HepG2 (cell line): Measurements from ENCODE around the gene APC2. TPM values are rescaled to one million over a fixed set of nuclear protein-coding genes. Genes with fewer than 3 reads are reported as not detected.

Experiments used
- ARNT2 ChIP-seq: sonication (generic); formaldehyde crosslinking; IDR thresholded peaks from 2 replicates; pipeline ENCODE4 v1.8.0; 2022; ENCODE audit warnings: mild to moderate bottlenecking, low read depth, missing genetic modification reagents, moderate library complexity
- JDP2 ChIP-seq: sonication (generic); formaldehyde crosslinking; IDR thresholded peaks from 2 replicates; pipeline ENCODE4 v1.8.1; 2022; ENCODE audit warnings: missing genetic modification reagents, borderline replicate concordance
- MAFG ChIP-seq: sonication (generic); formaldehyde crosslinking; IDR thresholded peaks from 2 replicates; pipeline ENCODE4 v1.5.1; 2020; ENCODE audit warnings: mild to moderate bottlenecking, missing genetic modification reagents
- MEIS2 ChIP-seq: sonication (generic); formaldehyde crosslinking; IDR thresholded peaks from 2 replicates; pipeline ENCODE4 v1.9.0; 2021; ENCODE audit warnings: mild to moderate bottlenecking, missing genetic modification reagents
- MTA1 ChIP-seq: sonication (generic); formaldehyde crosslinking; IDR thresholded peaks from 2 replicates; pipeline ENCODE4 v1.4.0; 2020; ENCODE audit warnings: missing genetic modification reagents, mild to moderate bottlenecking, borderline replicate concordance
- NR2F6 ChIP-seq, 2 experiments: IDR thresholded peaks; 2 replicates each; pipeline ENCODE4 v1.6.1; 2016; ENCODE audit warnings: antibody characterized with exemption in 1 of 2, mild to moderate bottlenecking in 1 of 2
- TCF12 ChIP-seq, 2 experiments: fragments of 450-650 bp in 1 of 2; sonication (generic) in 1 of 2; formaldehyde crosslinking in 1 of 2; IDR thresholded peaks; 2 replicates each; pipeline versions ENCODE4 v1.6.1 to v1.8.0; 2017 to 2022; ENCODE audit warnings: antibody characterized with exemption in 1 of 2, mild to moderate bottlenecking in 1 of 2, missing genetic modification reagents in 1 of 2, moderate library complexity in 1 of 2
- ZBTB46 ChIP-seq: sonication (generic); formaldehyde crosslinking; IDR thresholded peaks from 2 replicates; pipeline ENCODE4 v1.4.0; 2020; ENCODE audit warnings: mild to moderate bottlenecking, missing genetic modification reagents, borderline replicate concordance
- ZNF7 ChIP-seq: IDR thresholded peaks from 2 replicates; pipeline ENCODE4 v1.6.1; 2016; ENCODE audit warnings: missing biosample characterization, missing genetic modification reagents
- ZNF777 ChIP-seq: sonication (generic); formaldehyde crosslinking; IDR thresholded peaks from 2 replicates; pipeline ENCODE4 v1.4.0; 2020; ENCODE audit warnings: missing genetic modification reagents
- polyA plus RNA-seq, 8 experiments: library from polyadenylated mRNA; depleted of rRNA in 3 of 8; stranded (reverse) in 7 of 8; unstranded in 1 of 8; fragments of >200 nt; fragmentation: Illumina TruSeq in 4 of 8; extraction: Trizol in 4 of 8; gene quantifications; 2 replicates each; pipeline versions ENCODE4 v1.2.1 to v1.2.3, GENCODE V29; 2011 to 2016; ENCODE audit warnings: low read depth in 4 of 8, missing spikeins in 1 of 8, mixed read lengths in 1 of 8; ENCODE audit not compliant: insufficient read depth in 1 of 8
- total RNA-seq, 5 experiments: library from RNA; depleted of rRNA; stranded (reverse); fragments of >200 nt; fragmentation: Illumina TruSeq; extraction: Trizol; gene quantifications; 2 replicates each; pipeline ENCODE4 v1.2.3, GENCODE V29; 2016; ENCODE audit warnings: low read depth in 1 of 5
- TF ChIP-seq, protein P1 (sequence below), 2 experiments: sonication (generic) in 1 of 2; formaldehyde crosslinking in 1 of 2; IDR thresholded peaks; 2 replicates each; pipeline versions ENCODE4 v1.6.1 to v1.9.0; 2014 to 2022; ENCODE audit warnings: antibody characterized with exemption in 1 of 2, borderline replicate concordance in 1 of 2, inconsistent platforms in 1 of 2, low read depth in 1 of 2, missing genetic modification reagents in 1 of 2
- TF ChIP-seq, protein P2 (sequence below): sonication (generic); formaldehyde crosslinking; IDR thresholded peaks from 2 replicates; pipeline ENCODE4 v1.8.1; 2023; ENCODE audit warnings: mild to moderate bottlenecking, missing genetic modification reagents, borderline replicate concordance
- TF ChIP-seq, protein P3 (sequence below): sonication (generic); formaldehyde crosslinking; IDR thresholded peaks from 2 replicates; pipeline ENCODE4 v1.8.1; 2023; ENCODE audit warnings: missing genetic modification reagents, inconsistent platforms, borderline replicate concordance
- TF ChIP-seq, protein P4 (sequence below): sonication (generic); formaldehyde crosslinking; IDR thresholded peaks from 2 replicates; pipeline ENCODE4 v1.4.0; 2020; ENCODE audit warnings: missing genetic modification reagents

APC2 gene
- total and polyA plus RNA-seq, 2 of the 13 experiments (the other 11 are each of a cell fraction or from before 2014, with no cell fraction given), result 0.08 to 0.22 TPM

GRCh38 chr19:1407528-1408299 is 42.2 kb upstream of the APC2 start, which contains the start of gene DAZAP1 (continued):
- TF ChIP-seq, protein P1, sequence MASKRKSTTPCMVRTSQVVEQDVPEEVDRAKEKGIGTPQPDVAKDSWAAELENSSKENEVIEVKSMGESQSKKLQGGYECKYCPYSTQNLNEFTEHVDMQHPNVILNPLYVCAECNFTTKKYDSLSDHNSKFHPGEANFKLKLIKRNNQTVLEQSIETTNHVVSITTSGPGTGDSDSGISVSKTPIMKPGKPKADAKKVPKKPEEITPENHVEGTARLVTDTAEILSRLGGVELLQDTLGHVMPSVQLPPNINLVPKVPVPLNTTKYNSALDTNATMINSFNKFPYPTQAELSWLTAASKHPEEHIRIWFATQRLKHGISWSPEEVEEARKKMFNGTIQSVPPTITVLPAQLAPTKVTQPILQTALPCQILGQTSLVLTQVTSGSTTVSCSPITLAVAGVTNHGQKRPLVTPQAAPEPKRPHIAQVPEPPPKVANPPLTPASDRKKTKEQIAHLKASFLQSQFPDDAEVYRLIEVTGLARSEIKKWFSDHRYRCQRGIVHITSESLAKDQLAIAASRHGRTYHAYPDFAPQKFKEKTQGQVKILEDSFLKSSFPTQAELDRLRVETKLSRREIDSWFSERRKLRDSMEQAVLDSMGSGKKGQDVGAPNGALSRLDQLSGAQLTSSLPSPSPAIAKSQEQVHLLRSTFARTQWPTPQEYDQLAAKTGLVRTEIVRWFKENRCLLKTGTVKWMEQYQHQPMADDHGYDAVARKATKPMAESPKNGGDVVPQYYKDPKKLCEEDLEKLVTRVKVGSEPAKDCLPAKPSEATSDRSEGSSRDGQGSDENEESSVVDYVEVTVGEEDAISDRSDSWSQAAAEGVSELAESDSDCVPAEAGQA (IDR thresholded peaks at IDR 0.05; ENCODE audit: low read depth), result no peak
- TF ChIP-seq, protein P1 (CRISPR knock-in tag; IDR thresholded peaks at IDR 0.05; ENCODE audit: borderline replicate concordance), result no peak
- TF ChIP-seq JDP2 (CRISPR knock-in tag) (no peak; the same call in 1 of the 2 replicates), ARNT2 (CRISPR knock-in tag) (no peak; the same call in 1 of the 2 replicates), MEIS2 (CRISPR knock-in tag) (no peak), MAFG (CRISPR knock-in tag) (no peak), ZBTB46 (CRISPR knock-in tag) (no peak), NR2F6 (IDR thresholded peaks at IDR 0.05) (no peak), NR2F6 (CRISPR knock-in tag; IDR thresholded peaks at IDR 0.05) (no peak), ZNF777 (CRISPR knock-in tag) (peak; percentile 16; the same call in 1 of the 2 replicates), ZNF7 (no peak), MTA1 (CRISPR knock-in tag) (no peak), TCF12 (IDR thresholded peaks at IDR 0.05) (no peak), TCF12 (CRISPR knock-in tag; IDR thresholded peaks at IDR 0.05) (0 out of 2 replicates have a peak, but pooled peaks have one; percentile 12)
- TF ChIP-seq, protein P2, sequence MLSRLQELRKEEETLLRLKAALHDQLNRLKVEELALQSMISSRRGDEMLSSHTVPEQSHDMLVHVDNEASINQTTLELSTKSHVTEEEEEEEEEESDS (CRISPR knock-in tag), result no peak
- TF ChIP-seq, protein P3, sequence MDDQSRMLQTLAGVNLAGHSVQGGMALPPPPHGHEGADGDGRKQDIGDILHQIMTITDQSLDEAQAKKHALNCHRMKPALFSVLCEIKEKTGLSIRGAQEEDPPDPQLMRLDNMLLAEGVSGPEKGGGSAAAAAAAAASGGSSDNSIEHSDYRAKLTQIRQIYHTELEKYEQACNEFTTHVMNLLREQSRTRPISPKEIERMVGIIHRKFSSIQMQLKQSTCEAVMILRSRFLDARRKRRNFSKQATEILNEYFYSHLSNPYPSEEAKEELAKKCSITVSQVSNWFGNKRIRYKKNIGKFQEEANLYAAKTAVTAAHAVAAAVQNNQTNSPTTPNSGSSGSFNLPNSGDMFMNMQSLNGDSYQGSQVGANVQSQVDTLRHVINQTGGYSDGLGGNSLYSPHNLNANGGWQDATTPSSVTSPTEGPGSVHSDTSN (CRISPR knock-in tag), result no peak
- TF ChIP-seq, protein P4, sequence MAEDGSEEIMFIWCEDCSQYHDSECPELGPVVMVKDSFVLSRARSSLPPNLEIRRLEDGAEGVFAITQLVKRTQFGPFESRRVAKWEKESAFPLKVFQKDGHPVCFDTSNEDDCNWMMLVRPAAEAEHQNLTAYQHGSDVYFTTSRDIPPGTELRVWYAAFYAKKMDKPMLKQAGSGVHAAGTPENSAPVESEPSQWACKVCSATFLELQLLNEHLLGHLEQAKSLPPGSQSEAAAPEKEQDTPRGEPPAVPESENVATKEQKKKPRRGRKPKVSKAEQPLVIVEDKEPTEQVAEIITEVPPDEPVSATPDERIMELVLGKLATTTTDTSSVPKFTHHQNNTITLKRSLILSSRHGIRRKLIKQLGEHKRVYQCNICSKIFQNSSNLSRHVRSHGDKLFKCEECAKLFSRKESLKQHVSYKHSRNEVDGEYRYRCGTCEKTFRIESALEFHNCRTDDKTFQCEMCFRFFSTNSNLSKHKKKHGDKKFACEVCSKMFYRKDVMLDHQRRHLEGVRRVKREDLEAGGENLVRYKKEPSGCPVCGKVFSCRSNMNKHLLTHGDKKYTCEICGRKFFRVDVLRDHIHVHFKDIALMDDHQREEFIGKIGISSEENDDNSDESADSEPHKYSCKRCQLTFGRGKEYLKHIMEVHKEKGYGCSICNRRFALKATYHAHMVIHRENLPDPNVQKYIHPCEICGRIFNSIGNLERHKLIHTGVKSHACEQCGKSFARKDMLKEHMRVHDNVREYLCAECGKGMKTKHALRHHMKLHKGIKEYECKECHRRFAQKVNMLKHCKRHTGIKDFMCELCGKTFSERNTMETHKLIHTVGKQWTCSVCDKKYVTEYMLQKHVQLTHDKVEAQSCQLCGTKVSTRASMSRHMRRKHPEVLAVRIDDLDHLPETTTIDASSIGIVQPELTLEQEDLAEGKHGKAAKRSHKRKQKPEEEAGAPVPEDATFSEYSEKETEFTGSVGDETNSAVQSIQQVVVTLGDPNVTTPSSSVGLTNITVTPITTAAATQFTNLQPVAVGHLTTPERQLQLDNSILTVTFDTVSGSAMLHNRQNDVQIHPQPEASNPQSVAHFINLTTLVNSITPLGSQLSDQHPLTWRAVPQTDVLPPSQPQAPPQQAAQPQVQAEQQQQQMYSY (CRISPR knock-in tag), result no peak
